Fibroblast of lung (primary cell): Measurements from ENCODE around the gene HOXD4. TPM values are rescaled to one million over a fixed set of nuclear protein-coding genes. Genes with fewer than 3 reads are reported as not detected.
A peak's percentile ranks its signal among the peaks of the same experiment; 100 is the strongest.

Source experiments
- DNase-seq, 2 donors: peaks; one replicate each; pipeline versions ENCODE4 v3.0.0 to v3.0.0-alpha.2; 2010; ENCODE audit warnings: low read depth in 2 of 2
- H2AFZ ChIP-seq: 2 replicates; pipeline ENCODE4 v1.5.1; 2012; ENCODE audit warnings: low read length, control low read depth, inconsistent platforms
- H3K27ac ChIP-seq: 2 replicates; pipeline ENCODE4 v1.5.1; 2011; ENCODE audit warnings: low read length, control low read depth; ENCODE audit not compliant: insufficient read depth
- H3K27me3 ChIP-seq: 2 replicates; pipeline ENCODE4 v1.5.1; 2011; ENCODE audit warnings: mild to moderate bottlenecking, low read length; ENCODE audit not compliant: control insufficient read depth, insufficient read depth
- H3K36me3 ChIP-seq: 2 replicates; pipeline ENCODE4 v1.5.1; 2011; ENCODE audit warnings: low read length; ENCODE audit not compliant: control insufficient read depth, insufficient read depth
- H3K4me1 ChIP-seq: 2 replicates; pipeline ENCODE4 v1.5.1; 2011; ENCODE audit warnings: low read length; ENCODE audit not compliant: control insufficient read depth, insufficient read depth; ENCODE audit errors: extremely low read depth
- H3K4me2 ChIP-seq: 2 replicates; pipeline ENCODE4 v1.5.1; 2011; ENCODE audit warnings: low read length, control low read depth; ENCODE audit not compliant: insufficient read depth; ENCODE audit errors: extremely low read depth
- H3K4me3 ChIP-seq, 4 experiments: fragments of 200-600 bp in 1 of 4; sonication (generic) in 1 of 4; replicated peaks in 1 of 4; 2 replicates each; pipeline ENCODE4 v1.5.1; 2011 to 2016; ENCODE audit warnings: low read length in 4 of 4, low read depth in 3 of 4, mild to moderate bottlenecking in 3 of 4, control low read depth in 2 of 4, inconsistent platforms in 1 of 4, mixed read lengths in 1 of 4; ENCODE audit not compliant: insufficient read depth in 1 of 4; ENCODE audit errors: control extremely low read depth in 1 of 4
- H3K79me2 ChIP-seq: 2 replicates; pipeline ENCODE4 v1.5.1; 2012; ENCODE audit warnings: mild to moderate bottlenecking, low read length, inconsistent platforms; ENCODE audit not compliant: control insufficient read depth, insufficient read depth
- H3K9ac ChIP-seq: 2 replicates; pipeline ENCODE4 v1.5.1; 2011; ENCODE audit warnings: mild to moderate bottlenecking, low read length, control low read depth; ENCODE audit not compliant: insufficient read depth
- H3K9me3 ChIP-seq: 2 replicates; pipeline ENCODE4 v1.5.1; 2012; ENCODE audit warnings: low read depth, low read length; ENCODE audit not compliant: control insufficient read depth, insufficient read depth
- H4K20me1 ChIP-seq: 2 replicates; pipeline ENCODE4 v1.5.1; 2011; ENCODE audit warnings: low read length; ENCODE audit not compliant: control insufficient read depth, insufficient read depth; ENCODE audit errors: extremely low read depth
- EZH2 ChIP-seq: IDR thresholded peaks from 2 replicates; pipeline ENCODE4 v1.5.1; 2012; ENCODE audit warnings: low read length, control low read depth, mild to moderate bottlenecking; ENCODE audit errors: missing control alignments
- polyA plus RNA-seq, 2 donors: library from polyadenylated mRNA; depleted of rRNA in 1 of 2; stranded (reverse) in 1 of 2; unstranded in 1 of 2; fragments of >200 nt; gene quantifications; 2 replicates each; pipeline ENCODE4 v1.2.1, GENCODE V29; 2011 to 2012; ENCODE audit warnings: missing spikeins in 1 of 2
- total RNA-seq: library from RNA; depleted of rRNA; stranded (reverse); fragments of >200 nt; gene quantifications from 2 replicates; pipeline ENCODE4 v1.2.1, GENCODE V29; 2014
- TF ChIP-seq, protein P1 (sequence below), 2 donors: IDR thresholded peaks in 1 of 2; conservative IDR thresholded peaks in 1 of 2; 1 replicate in 1 of 2; 2 replicates in 1 of 2; pipeline ENCODE4 v1.5.1; 2011 to 2012; ENCODE audit warnings: low read length in 2 of 2, control low read depth in 1 of 2, inconsistent platforms in 1 of 2, low read depth in 1 of 2, mild to moderate bottlenecking in 1 of 2

The HOXD4 gene
- total and polyA plus RNA-seq, 2 donors (not counting 1 experiment from before 2014, with no cell fraction given), result not detected

DNA sequence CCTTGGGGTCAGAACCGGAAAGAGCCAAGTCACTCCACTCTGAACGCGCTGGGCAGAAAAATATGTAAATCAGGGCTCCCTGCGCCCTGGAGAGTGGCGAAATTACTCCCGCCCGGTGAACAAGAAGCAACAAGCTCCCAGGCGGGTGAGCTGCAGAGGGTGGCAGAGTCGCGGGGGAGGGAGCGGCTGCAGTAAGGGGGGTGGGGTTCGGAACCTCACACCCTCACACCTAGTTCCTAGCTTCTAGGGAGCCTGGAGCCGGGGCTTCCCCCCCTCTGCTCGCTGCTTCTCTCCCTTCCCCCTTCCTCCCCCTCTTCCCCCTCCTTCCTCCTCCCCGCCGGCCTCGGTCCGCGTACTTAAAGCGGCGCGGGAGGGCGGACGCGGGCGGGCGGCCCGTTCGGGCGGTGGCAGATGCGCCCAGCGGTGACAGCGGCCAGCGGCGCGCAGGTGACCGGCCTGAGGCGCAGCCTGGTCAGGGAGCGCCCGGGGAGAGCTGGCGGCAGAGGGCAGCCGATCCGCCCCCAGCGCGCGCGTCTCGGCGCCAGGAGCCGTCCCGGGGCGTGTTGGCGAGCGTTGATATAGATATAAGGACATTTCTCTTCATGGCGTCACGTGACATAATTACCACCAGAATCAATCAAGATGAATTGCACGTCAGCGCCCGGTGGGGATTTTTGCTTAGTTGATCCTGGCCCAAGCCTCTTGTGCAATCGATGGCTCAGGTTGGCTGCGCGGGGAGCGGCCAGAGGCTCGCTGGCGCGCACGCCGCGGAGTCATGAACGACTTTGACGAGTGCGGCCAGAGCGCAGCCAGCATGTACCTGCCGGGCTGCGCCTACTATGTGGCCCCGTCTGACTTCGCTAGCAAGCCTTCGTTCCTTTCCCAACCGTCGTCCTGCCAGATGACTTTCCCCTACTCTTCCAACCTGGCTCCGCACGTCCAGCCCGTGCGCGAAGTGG lies 44.5 kb upstream of the HOXD4 start, which contains the start of gene HOXD11:
HOXD11 (plus strand) TSS at position 700 of the 959 bp plus-strand sequence; CDS start at position 776, 76 bp downstream.
- Histone ChIP-seq H3K4me2 (no peak within 1 kb of the TSS), H3K36me3 (no peaks in the 10 kb centered on the region), H4K20me1 (no peaks in the 10 kb centered on the region), H3K9ac (no peak within 1 kb of the TSS), H3K27me3 (peaks cover 75% of the 10 kb centered on the region), H2AFZ (no peak within 1 kb of the TSS), H3K27ac (no peak within 1 kb of the TSS), H3K79me2 (no peaks in the 10 kb centered on the region), H3K9me3 (no peaks in the 10 kb centered on the region), H3K4me3 (no peak within 1 kb of the TSS), H3K4me1 (no peaks in the 10 kb centered on the region)
- peak in 1 of 2 donors; percentile 9 for DNase-seq
- TF ChIP-seq, protein P1, sequence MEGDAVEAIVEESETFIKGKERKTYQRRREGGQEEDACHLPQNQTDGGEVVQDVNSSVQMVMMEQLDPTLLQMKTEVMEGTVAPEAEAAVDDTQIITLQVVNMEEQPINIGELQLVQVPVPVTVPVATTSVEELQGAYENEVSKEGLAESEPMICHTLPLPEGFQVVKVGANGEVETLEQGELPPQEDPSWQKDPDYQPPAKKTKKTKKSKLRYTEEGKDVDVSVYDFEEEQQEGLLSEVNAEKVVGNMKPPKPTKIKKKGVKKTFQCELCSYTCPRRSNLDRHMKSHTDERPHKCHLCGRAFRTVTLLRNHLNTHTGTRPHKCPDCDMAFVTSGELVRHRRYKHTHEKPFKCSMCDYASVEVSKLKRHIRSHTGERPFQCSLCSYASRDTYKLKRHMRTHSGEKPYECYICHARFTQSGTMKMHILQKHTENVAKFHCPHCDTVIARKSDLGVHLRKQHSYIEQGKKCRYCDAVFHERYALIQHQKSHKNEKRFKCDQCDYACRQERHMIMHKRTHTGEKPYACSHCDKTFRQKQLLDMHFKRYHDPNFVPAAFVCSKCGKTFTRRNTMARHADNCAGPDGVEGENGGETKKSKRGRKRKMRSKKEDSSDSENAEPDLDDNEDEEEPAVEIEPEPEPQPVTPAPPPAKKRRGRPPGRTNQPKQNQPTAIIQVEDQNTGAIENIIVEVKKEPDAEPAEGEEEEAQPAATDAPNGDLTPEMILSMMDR (conservative IDR thresholded peaks at IDR 0.05 in 1 of 2, IDR thresholded peaks at IDR 0.05 in 1 of 2; ENCODE audit: low read depth in 1 of 2, low read length in 2 of 2), result no peak
- TF ChIP-seq EZH2, result peak; percentile 99

DNA sequence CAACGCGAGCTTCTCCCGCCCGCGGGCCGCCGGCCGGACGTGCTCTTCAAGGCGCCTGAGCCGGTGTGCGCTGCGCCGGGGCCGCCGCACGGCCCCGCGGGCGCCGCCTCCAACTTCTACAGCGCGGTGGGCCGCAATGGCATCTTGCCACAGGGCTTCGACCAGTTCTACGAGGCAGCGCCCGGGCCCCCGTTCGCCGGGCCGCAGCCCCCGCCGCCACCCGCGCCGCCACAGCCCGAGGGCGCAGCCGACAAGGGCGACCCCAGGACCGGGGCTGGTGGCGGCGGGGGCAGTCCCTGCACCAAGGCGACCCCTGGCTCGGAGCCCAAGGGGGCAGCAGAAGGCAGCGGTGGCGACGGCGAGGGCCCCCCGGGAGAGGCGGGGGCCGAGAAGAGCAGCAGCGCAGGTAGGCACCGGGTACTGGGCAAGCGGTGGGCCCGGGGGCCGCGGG lies 43.6 kb upstream of the HOXD4 start:
- Histone ChIP-seq H3K36me3 (no peaks in the 10 kb centered on the region), H3K27me3 (peaks cover 77% of the 10 kb centered on the region), H3K4me2 (no peak overlapping the region), H3K4me1 (no peaks in the 10 kb centered on the region), H4K20me1 (no peaks in the 10 kb centered on the region), H2AFZ (no peak overlapping the region), H3K79me2 (no peaks in the 10 kb centered on the region), H3K9ac (no peak overlapping the region), H3K9me3 (no peaks in the 10 kb centered on the region), H3K27ac (no peak overlapping the region), H3K4me3 (no peak overlapping the region)
- TF ChIP-seq, protein P1 (conservative IDR thresholded peaks at IDR 0.05 in 1 of 2, IDR thresholded peaks at IDR 0.05 in 1 of 2; ENCODE audit: low read depth in 1 of 2, low read length in 2 of 2), result no peak
- TF ChIP-seq EZH2, result no peak
- no peak for DNase-seq

DNA sequence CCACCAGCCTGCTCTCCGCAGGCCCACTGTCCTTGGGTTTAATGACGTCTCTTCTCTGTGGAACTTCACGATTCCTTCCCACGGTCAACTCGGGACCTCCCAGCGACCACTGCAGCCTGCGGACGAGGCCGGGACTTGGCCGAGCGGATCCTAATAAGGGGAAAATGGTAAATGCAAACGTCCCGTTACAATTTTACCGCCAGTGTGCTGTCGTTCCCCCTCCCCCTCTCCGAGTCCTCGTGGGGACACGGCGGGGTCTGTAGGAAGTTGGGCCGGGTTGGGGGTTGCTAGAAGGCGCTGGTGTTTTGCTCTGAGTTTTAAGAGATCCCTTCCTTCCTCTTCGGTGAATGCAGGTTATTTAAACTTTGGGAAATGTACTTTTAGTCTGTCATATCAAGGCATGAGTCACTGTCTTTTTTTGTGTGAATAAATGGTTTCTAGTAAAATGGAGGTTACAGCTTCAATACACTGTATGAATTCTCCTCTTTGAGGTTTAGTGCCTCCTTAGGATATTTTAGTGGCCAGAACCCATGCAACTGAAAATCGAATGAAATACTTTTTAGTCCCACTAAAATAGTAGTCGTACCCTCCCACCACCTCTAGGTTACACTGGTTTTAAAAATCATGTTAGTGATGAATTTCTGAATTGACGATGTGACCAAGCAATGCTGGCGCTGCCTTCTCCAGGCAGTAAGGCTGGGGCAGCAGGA lies 42.0 kb upstream of the HOXD4 start:
- no peak overlapping the region for H3K27ac ChIP-seq
- no peaks in the 10 kb centered on the region for H3K36me3 ChIP-seq
- no peak overlapping the region for H2AFZ ChIP-seq
- no peaks in the 10 kb centered on the region for H4K20me1 ChIP-seq
- H3K4me1 ChIP-seq, result no peaks in the 10 kb centered on the region
- TF ChIP-seq EZH2, result peak; percentile 72
- TF ChIP-seq, protein P1 (conservative IDR thresholded peaks at IDR 0.05 in 1 of 2, IDR thresholded peaks at IDR 0.05 in 1 of 2; ENCODE audit: low read depth in 1 of 2, low read length in 2 of 2), result no peak
- H3K4me3 ChIP-seq, result no peak overlapping the region
- no peak overlapping the region for H3K4me2 ChIP-seq
- no peaks in the 10 kb centered on the region for H3K9me3 ChIP-seq
- H3K27me3 ChIP-seq, result peaks cover 75% of the 10 kb centered on the region
- DNase-seq, result no peak
- H3K79me2 ChIP-seq, result no peaks in the 10 kb centered on the region
- no peak overlapping the region for H3K9ac ChIP-seq
